Thyroid gland (tissue), 4 donors: ENCODE measurements around the gene C5.

Experiments
- POLR2A ChIP-seq, 2 donors: fragments of 450-650 bp; IDR thresholded peaks; one replicate each; pipeline ENCODE4 v1.6.1; 2017; ENCODE audit warnings: antibody characterized with exemption in 2 of 2, mild to moderate bottlenecking in 2 of 2, moderate library complexity in 1 of 2
- TF ChIP-seq, protein P1 (sequence below), 6 experiments: fragments of 200-600 bp in 3 of 6; fragments of 450-650 bp in 3 of 6; sonication (generic) in 3 of 6; IDR thresholded peaks; one replicate each; pipeline ENCODE4 v1.5.1; 2016 to 2019; ENCODE audit warnings: antibody characterized with exemption in 6 of 6, mild to moderate bottlenecking in 2 of 6, inconsistent platforms in 1 of 6, moderate library complexity in 1 of 6

- TF ChIP-seq, protein P1, sequence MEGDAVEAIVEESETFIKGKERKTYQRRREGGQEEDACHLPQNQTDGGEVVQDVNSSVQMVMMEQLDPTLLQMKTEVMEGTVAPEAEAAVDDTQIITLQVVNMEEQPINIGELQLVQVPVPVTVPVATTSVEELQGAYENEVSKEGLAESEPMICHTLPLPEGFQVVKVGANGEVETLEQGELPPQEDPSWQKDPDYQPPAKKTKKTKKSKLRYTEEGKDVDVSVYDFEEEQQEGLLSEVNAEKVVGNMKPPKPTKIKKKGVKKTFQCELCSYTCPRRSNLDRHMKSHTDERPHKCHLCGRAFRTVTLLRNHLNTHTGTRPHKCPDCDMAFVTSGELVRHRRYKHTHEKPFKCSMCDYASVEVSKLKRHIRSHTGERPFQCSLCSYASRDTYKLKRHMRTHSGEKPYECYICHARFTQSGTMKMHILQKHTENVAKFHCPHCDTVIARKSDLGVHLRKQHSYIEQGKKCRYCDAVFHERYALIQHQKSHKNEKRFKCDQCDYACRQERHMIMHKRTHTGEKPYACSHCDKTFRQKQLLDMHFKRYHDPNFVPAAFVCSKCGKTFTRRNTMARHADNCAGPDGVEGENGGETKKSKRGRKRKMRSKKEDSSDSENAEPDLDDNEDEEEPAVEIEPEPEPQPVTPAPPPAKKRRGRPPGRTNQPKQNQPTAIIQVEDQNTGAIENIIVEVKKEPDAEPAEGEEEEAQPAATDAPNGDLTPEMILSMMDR (IDR thresholded peaks at IDR 0.05): no peak
- no peak for TF ChIP-seq POLR2A (IDR thresholded peaks at IDR 0.05)
Measured at GRCh38 chr9:120933310-120934055, 116.6 kb downstream of the C5 start.
